B cell (primary cell): ENCODE data around the gene PXK.
"Not testable (repeated sequence)": the region's sequence is repeated elsewhere in the genome, so short reads cannot be mapped to it uniquely, and the experiment has no call there.

ENCODE experiments used
- EZH2 ChIP-seq: IDR thresholded peaks from 2 replicates; pipeline ENCODE4 v1.6.1; 2012; ENCODE audit warnings: borderline replicate concordance, low read depth, mild to moderate bottlenecking, moderate library complexity, low read length; ENCODE audit not compliant: insufficient read depth, poor library complexity, severe bottlenecking
- TF ChIP-seq, protein P1 (sequence below): fragments of 200-600 bp; IDR thresholded peaks from one replicate; pipeline ENCODE4 v1.8.0; 2022; ENCODE audit warnings: antibody characterized with exemption, mild to moderate bottlenecking

DNA sequence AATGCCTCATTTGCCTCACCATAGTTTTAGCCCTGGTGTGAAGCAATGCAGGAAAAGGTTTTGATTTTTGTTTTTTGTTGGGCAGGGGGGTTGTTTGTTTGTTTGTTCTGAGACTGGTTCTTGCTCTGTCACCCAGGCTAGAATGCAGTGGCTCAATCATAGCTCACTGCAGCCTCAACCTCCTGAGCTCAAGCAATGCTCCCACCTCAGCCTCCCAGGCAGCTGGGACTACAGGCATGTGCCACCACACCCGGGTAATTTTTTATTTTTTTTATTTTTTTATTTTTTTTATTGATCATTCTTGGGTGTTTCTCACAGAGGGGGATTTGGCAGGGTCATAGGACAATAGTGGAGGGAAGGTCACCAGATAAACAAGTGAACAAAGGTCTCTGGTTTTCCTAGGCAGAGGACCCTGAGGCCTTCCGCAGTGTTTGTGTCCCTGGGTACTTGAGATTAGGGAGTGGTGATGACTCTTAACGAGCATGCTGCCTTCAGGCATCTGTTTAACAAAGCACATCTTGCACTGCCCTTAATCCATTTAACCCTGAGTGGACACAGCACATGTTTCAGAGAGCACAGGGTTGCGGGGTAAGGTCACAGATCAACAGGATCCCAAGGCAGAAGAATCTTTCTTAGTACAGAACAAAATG, 43.6 kb upstream of the PXK start:
- TF ChIP-seq EZH2 = not testable (repeated sequence)
- TF ChIP-seq, protein P1, sequence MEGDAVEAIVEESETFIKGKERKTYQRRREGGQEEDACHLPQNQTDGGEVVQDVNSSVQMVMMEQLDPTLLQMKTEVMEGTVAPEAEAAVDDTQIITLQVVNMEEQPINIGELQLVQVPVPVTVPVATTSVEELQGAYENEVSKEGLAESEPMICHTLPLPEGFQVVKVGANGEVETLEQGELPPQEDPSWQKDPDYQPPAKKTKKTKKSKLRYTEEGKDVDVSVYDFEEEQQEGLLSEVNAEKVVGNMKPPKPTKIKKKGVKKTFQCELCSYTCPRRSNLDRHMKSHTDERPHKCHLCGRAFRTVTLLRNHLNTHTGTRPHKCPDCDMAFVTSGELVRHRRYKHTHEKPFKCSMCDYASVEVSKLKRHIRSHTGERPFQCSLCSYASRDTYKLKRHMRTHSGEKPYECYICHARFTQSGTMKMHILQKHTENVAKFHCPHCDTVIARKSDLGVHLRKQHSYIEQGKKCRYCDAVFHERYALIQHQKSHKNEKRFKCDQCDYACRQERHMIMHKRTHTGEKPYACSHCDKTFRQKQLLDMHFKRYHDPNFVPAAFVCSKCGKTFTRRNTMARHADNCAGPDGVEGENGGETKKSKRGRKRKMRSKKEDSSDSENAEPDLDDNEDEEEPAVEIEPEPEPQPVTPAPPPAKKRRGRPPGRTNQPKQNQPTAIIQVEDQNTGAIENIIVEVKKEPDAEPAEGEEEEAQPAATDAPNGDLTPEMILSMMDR = not testable (repeated sequence)
